Stimulated activated CD8-positive, alpha-beta memory T cell treated with anti-CD3 and anti-CD28 coated beads, Interleukin-7, amount 100 ng/mL, for 1 hour (primary cell): ENCODE data around the gene CCDC57.
A peak's percentile ranks its signal among the peaks of the same experiment; 100 is the strongest.
"Not testable (repeated sequence)": the region's sequence is repeated elsewhere in the genome, so short reads cannot be mapped to it uniquely, and the experiment has no call there.

Source experiments
- DNase-seq, 2 donors: peaks; one replicate each; pipeline ENCODE4 v3.0.0-alpha.2; 2020; ENCODE audit warnings: low read depth in 2 of 2

CCDC57 gene

GRCh38 chr17:82152556-82153294 lies 59.9 kb downstream of the CCDC57 start:
- DNase-seq = no peak

GRCh38 chr17:82152114-82152513 lies 60.5 kb downstream of the CCDC57 start:
- no peak for DNase-seq

DNA sequence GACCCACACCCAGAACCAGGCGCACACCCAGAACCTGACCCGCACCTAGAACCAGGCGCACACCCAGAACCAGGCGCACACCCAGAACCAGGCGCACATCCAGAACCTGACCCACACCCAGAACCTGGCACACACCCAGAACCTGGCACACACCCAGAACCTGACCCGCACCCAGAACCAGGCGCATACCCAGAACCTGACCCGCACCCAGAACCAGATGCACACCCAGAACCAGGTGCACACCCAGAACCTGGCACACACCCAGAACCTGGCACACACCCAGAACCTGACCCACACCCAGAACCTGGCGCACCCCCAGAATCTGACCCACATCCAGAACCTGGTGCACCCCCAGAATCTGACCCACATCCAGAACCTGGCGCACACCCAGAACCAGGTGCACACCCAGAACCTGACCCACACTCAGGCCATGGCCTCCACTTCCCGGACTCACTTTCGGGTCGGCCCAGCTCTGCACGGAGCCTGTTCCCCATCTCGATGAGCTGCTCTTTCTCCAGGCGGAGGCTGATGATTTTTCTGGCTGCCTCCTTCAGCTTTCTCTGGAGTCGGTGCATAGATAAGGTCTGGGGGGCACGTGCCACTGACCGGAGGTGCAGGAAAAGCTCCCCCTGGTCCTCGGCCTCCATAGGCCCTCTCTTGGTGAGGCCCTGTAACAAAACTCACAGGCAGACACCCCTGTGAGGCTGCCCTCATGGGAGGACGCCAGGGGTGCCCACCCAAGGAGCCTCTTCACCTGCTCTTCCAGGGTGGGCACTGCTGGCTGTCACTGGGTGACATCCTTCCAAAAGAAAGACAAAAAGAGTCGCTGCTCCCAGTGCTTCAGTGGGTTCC lies 61.3 kb downstream of the CCDC57 start:
- DNase-seq = no peak

- DNase-seq = no peak
Measured at GRCh38 chr17:82149401-82150099, 63.1 kb downstream of the CCDC57 start.

- DNase-seq = no peak
Measured at GRCh38 chr17:82148997-82149396, 63.6 kb downstream of the CCDC57 start.

DNA sequence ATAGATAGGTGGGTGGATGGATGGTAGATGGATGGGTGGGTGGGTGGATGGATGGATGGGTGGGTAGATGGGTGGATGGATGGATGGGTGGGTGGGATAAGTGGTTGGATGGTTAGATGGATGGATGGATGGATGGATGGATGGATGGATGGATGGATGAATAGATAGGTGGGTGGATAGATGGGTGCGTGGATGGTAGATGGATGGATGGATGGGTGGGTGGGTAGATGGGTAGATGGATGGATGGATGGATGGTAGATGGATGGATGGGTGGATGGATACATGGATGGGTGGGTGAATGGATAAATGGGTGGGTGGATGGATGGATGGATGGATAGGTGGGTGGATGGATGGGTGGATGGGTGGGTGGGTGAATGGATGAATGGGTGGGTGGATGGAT lies 64.6 kb downstream of the CCDC57 start:
- no peak for DNase-seq

GRCh38 chr17:82146663-82147654 lies 65.7 kb downstream of the CCDC57 start:
- DNase-seq = no peak

DNA sequence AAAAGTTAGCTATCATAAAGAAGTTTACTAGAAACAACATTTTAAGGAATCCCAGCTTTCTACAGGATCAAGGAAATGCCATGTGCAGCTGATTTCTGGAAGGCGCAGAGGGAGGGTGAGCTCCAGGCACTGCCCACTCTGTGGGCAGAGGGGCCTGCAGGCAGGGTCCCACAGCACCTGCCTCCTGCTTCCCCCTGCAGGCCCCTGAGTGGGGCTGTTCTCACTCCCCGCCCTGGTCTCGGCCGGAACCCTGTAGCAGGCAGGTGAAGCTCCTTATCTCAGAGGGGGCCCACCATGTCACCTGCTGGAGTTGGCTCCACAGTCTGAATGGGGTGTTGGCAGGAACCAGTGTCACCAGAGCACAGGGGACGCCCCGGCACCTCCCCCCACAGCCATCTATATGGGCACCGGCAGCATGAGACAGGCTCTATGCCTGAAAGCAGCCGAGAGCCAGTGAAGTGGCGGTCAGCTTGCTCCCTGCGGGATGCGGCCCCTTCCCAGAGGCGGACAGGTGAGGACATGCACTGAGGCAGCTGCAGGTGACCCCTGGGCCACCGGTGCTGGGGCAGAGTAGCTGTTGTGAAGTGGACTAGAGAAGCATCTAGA lies 67.0 kb downstream of the CCDC57 start:
- DNase-seq = no peak

- DNase-seq = no peak
Measured at GRCh38 chr17:82143333-82143732, 69.3 kb downstream of the CCDC57 start.

DNA sequence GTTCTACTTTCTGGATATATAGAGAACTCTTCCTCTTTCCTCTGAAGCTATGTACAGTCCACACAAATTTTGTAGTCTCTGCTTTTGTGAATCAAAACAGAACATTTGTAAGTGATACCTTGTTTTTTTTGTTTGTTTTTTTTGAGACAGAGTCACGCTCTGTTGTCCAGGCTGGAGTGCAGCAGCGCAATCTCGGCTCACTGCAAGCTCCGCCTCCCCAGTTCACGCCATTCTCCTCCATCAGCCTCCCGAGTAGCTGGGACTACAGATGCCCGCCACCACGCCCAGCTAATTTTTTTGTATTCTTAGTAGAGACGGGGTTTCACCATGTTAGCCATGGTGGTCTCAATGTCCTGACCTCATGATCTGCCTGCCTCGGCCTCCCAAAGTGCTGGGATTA lies 72.7 kb downstream of the CCDC57 start:
- not testable (repeated sequence) for DNase-seq

DNA sequence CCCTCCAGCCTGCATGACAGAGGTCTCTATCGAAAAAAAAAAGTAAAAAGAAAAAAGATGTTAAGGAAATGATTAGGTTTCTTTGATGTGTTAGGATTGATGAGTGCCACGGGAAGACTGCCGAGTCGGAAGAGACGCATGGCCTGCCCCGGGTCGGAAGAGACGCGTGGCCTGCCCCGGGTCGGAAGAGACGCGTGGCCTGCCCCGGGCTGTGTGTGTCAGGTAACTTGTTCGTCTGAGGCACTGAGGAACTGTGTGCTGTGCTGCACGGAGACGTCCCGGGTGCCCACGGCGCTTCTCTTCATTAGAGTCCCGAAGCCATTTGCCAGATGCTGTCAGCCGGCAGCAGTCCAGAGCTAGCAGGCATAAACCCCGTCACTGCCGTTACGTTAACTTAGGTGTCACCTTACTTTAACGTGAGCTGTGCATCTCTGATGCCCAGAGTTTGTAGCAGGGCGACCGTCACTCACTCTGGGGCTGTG lies 74.1 kb downstream of the CCDC57 start:
- DNase-seq = no peak

- DNase-seq = no peak
Measured at GRCh38 chr17:82134101-82134500, 78.5 kb downstream of the CCDC57 start.

GRCh38 chr17:82133166-82133953 lies 79.3 kb downstream of the CCDC57 start:
- DNase-seq = not testable (repeated sequence)

DNA sequence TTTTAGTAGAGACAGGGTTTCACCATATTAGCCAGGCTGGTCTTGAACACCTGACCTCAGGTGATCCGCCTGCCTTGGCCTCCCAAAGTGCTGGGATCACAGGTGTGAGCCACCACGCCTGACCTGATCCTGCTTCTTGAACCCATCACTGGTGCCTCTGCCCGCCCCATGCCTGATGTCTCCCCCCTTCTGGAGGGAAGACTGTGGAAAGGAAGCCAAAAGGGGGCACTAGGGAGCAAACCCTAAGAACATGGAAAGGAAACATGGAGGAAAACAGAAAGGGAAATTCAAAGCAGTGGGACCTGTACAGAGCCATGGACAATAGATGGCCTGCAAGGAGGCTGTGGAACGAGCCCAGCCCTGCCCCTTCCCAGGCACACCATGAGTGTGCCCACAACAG lies 83.5 kb downstream of the CCDC57 start:
- no peak for DNase-seq

DNA sequence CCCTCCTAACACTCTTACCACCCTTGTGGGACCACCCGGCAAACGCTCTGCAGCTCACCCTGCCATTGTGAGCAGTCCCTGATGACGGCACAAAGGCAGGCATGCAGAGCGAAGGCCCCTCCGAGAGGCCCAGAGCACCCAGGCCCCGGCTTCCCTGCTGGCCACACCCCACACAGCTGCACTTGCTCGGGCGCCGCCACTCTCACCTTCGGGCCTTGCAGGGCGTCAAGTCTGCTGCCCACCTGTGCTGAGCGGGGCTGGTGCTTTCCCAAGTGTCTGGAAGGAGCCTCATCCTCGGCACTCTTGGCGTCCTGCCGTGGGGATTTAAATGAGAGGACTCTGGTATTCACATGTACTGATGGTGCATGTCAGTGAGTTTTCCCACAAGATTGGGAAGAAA lies 84.4 kb downstream of the CCDC57 start:
- no peak for DNase-seq

GRCh38 chr17:82127704-82128103 lies 84.9 kb downstream of the CCDC57 start:
- DNase-seq = no peak

- no peak for DNase-seq
Measured at GRCh38 chr17:82127315-82127595, 85.4 kb downstream of the CCDC57 start.

- peak; percentile 41 to 50 for DNase-seq
Measured at GRCh38 chr17:82126556-82127314, 85.9 kb downstream of the CCDC57 start.

GRCh38 chr17:82124101-82124500 lies 88.5 kb downstream of the CCDC57 start:
- DNase-seq = no peak
